Central memory CD8-positive, alpha-beta T cell (primary cell): Measurements from ENCODE around the gene LRMDA.

ENCODE experiments used
- ATAC-seq: fragments of 150-1000 bp; cut with Tn5 transposase; replicated peaks from 2 replicates; pipeline ENCODE4 v1.10.0; 2022; ENCODE audit warnings: mild to moderate bottlenecking, moderate FRiP score, moderate number of reproducible peaks; ENCODE audit not compliant: poor library complexity, severe bottlenecking; ENCODE audit errors: extremely low read depth
- DNase-seq, 2 donors: peaks; one replicate each; pipeline ENCODE4 v3.0.0; 2021; ENCODE audit warnings: low spot score in 2 of 2
- H3K27ac Mint-ChIP-seq: one replicate; pipeline ENCODE4 v1.8.0; 2022; ENCODE audit warnings: low read depth, mild to moderate bottlenecking, moderate library complexity, mixed read lengths
- H3K27me3 Mint-ChIP-seq: one replicate; pipeline ENCODE4 v1.8.0; 2022; ENCODE audit warnings: mixed read lengths
- H3K36me3 Mint-ChIP-seq: one replicate; pipeline ENCODE4 v1.8.0; 2022; ENCODE audit warnings: mild to moderate bottlenecking, moderate library complexity, mixed read lengths; ENCODE audit not compliant: insufficient read depth
- H3K4me1 Mint-ChIP-seq: one replicate; pipeline ENCODE4 v1.8.0; 2022; ENCODE audit warnings: mixed read lengths
- H3K4me3 Mint-ChIP-seq: one replicate; pipeline ENCODE4 v1.8.0; 2022; ENCODE audit warnings: mild to moderate bottlenecking, moderate library complexity, mixed read lengths
- H3K9me3 Mint-ChIP-seq: one replicate; pipeline ENCODE4 v1.8.0; 2022; ENCODE audit warnings: mixed read lengths

The LRMDA gene

DNA sequence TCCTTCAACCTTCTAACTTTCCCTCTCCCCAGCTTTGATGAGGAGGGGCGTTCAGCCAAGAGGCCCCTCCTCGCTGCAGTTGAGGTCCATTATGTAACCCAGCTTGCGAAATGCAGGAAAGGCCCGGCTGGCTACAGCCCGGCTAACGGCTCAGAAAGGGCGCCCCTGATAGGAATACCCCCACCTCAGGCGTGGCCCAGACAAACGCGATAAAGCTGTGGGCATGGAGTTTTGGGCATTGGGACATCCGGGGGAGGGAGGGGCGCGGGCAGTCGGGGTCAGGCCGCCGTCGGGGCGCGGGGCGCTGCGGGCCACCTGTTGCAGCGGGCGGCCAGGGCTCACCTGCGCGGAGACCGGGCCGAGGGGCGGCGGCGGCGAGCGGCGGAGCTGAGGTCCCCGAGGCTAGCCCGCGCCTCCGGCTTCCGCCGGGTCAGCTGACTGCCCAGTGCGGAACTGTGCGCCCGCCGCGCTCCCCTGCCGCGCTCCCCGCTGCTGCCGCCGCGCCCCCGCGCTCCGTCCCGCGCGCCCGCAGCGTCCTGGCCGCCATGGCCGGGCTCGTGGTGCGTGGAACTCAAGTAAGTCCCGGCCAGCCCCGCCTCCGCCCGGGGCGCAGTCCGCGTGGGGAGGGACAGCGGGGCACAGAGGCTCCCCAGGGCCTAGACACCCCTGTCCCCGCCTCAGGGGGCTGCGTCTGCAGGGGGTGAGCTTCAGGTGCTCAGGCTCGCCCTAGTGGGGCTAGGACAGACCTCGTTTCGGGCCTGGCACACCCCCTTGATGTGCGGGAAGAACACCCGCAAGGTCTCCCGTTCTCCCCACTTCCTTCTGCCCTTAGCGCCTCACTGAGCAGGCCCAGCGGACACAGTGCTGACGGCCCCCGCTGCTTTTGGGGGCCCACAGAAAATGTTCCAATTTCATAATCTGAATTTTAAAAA is at the start of gene LRMDA:
Gene LRMDA (plus strand): TSS at position 445 of the 932 bp plus-strand sequence.
- peaks cover 75% of the 10 kb centered on the region for H3K27me3 Mint-ChIP-seq
- ATAC-seq, result peak; percentile 24

DNA sequence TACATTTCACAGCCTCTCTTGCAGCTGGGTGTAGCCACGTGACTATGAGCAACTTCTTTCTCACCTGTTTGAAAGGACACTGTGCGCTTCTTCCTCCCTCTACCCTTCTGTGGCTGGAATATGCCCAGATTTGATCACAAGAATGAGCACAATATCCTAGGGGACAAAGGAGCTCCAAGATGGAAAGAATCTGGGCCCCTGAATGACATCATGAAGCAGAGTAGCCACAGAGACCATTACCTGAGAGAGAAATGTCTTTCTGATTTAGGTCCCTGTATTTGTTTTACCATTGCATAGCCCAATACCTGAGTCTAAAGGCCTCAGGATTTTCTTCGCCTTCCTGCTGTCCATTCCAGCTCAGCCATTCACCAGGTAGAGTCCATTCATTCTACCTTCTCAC is 45.3 kb upstream of the LRMDA start:
- DNase-seq, result no peak
- Mint-ChIP-seq H3K27me3 (peaks cover 67% of the 10 kb centered on the region), H3K4me1 (no peaks in the 10 kb centered on the region), H3K27ac (no peak overlapping the region), H3K4me3 (no peak overlapping the region), H3K36me3 (no peaks in the 10 kb centered on the region), H3K9me3 (no peaks in the 10 kb centered on the region)
- no peak for ATAC-seq

More for the DNA sequence above, at the start of gene LRMDA:
- Mint-ChIP-seq H3K9me3 (no peaks in the 10 kb centered on the region), H3K27ac (no peak within 1 kb of the TSS), H3K36me3 (peaks cover 6% of the 10 kb centered on the region), H3K4me1 (no peaks in the 10 kb centered on the region), H3K4me3 (peak within 1 kb of the TSS; percentile 29)
- no peak for DNase-seq

DNA sequence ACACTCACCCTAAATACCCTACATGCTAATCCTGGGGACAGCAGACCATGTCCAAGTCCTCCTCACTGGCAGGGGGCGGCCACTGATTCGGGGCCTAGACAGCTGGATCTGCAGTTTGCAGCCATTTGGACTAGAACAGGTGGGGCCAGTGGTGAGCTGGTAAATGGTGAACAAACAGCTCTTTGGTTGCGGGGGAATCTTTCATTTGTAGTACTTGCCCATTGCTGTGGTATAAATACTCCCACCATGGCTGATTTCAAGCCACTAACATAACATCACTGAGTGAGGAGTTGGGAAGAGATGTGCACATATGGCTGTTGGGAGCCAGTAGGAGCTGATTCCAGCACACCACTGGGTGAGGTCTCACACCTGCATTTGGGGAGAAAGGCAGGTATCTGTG is 43.3 kb upstream of the LRMDA start:
- no peak for DNase-seq
- Mint-ChIP-seq H3K36me3 (no peaks in the 10 kb centered on the region), H3K4me1 (no peaks in the 10 kb centered on the region)

DNA sequence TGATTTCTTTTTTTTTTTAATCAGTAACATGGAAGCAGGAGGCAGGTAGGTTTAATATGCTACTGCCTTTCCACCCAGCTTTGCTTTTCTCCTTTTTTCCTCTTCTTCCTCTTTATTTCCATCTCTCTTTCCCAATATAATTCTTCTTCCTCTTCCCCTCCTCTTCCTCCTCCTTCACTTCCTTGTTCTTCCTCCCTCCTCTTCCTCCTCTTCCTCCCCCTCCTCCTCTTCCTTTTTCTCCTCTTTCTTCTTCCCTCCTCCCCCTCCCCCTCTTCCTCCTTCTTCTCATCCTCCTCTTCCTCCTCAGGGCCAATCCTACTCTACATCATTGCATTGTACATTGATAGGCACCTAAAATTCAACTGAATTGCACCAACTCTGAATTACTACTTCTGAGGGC is 41.2 kb upstream of the LRMDA start:
- Mint-ChIP-seq H3K4me3 (no peak overlapping the region), H3K27ac (no peak overlapping the region), H3K36me3 (peaks cover 4% of the 10 kb centered on the region), H3K4me1 (peaks cover 8% of the 10 kb centered on the region), H3K27me3 (peaks cover 78% of the 10 kb centered on the region), H3K9me3 (no peaks in the 10 kb centered on the region)
- ATAC-seq (no peak), DNase-seq (no peak)

More for the DNA sequence above, 43.3 kb upstream of the LRMDA start:
- Mint-ChIP-seq H3K27me3 (peaks cover 78% of the 10 kb centered on the region), H3K9me3 (no peaks in the 10 kb centered on the region), H3K27ac (no peak overlapping the region), H3K4me3 (no peak overlapping the region)
- ATAC-seq, result no peak

DNA sequence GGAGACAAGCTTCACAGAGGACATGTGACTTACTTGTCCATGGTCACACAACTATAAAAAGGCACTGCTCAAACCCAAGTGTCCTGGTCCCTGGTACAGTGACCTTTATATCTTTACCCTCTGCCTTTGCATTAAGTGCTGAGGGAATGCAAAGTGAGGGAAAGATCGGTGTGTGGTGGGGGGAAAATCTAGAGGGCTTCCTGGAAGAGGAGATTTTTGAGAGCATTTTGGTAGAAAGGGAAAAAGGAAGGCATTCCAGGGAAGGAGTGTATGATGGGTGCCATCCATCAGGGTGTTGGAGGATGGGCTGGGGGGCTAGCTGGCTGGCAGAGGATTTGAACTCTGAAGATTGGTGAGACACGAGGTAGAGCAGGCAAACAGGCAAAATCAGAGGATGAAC is 39.2 kb upstream of the LRMDA start:
- ATAC-seq, result no peak
- H3K36me3 Mint-ChIP-seq, result peaks cover 4% of the 10 kb centered on the region
- H3K27ac Mint-ChIP-seq, result no peak overlapping the region

DNA sequence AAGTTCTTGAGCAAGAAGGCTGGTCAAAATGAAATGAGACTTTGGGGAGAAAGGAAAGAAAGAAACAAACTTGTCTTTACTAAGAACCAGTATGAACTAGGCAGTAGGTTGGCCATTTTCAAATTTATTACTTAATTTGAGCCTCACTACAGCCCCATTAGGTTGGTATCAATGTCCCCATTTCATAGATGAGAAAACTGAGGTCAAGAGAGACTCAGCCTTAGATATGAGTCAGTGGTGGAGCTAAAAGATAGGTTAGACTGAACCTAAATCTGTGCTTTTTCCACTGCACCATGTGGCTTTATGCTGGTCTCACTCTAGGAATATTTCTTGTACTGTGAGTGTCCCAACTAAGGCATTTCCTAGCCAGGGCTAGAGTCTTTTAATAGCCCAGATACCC is 38.7 kb upstream of the LRMDA start:
- no peaks in the 10 kb centered on the region for H3K9me3 Mint-ChIP-seq
- peaks cover 10% of the 10 kb centered on the region for H3K4me1 Mint-ChIP-seq
- ATAC-seq, result no peak
- peaks cover 4% of the 10 kb centered on the region for H3K36me3 Mint-ChIP-seq
- no peak overlapping the region for H3K4me3 Mint-ChIP-seq
- H3K27ac Mint-ChIP-seq, result no peak overlapping the region
- no peak for DNase-seq
- H3K27me3 Mint-ChIP-seq, result peaks cover 63% of the 10 kb centered on the region

More for the DNA sequence above, 39.2 kb upstream of the LRMDA start:
- no peaks in the 10 kb centered on the region for H3K9me3 Mint-ChIP-seq
- H3K4me1 Mint-ChIP-seq, result peaks cover 10% of the 10 kb centered on the region
- peaks cover 63% of the 10 kb centered on the region for H3K27me3 Mint-ChIP-seq
- no peak for DNase-seq
- no peak overlapping the region for H3K4me3 Mint-ChIP-seq

DNA sequence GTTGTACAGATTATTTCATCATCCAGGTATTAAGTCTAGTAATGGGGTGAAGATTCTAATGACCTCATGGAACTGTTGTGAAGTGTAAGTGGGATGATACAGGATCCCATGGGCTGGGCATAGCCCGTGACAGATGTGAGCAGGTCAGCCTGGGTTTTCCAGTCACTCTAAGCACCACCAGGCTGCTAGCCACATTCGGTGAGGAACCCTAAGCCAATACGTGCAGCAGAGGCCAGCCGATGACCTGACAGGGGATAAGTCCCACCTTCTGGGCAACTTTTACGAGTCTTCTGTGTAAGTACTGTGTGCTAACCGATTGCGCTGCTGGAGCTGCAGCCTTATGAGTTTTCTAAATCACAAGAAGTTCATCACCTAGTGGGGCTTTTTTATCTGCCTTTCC is 37.2 kb upstream of the LRMDA start:
- DNase-seq, result no peak
- H3K27me3 Mint-ChIP-seq, result peaks cover 62% of the 10 kb centered on the region
- ATAC-seq, result no peak
- H3K4me3 Mint-ChIP-seq, result no peak overlapping the region
- peaks cover 10% of the 10 kb centered on the region for H3K4me1 Mint-ChIP-seq
- H3K27ac Mint-ChIP-seq, result no peak overlapping the region
- peaks cover 5% of the 10 kb centered on the region for H3K36me3 Mint-ChIP-seq
- H3K9me3 Mint-ChIP-seq, result no peaks in the 10 kb centered on the region

DNA sequence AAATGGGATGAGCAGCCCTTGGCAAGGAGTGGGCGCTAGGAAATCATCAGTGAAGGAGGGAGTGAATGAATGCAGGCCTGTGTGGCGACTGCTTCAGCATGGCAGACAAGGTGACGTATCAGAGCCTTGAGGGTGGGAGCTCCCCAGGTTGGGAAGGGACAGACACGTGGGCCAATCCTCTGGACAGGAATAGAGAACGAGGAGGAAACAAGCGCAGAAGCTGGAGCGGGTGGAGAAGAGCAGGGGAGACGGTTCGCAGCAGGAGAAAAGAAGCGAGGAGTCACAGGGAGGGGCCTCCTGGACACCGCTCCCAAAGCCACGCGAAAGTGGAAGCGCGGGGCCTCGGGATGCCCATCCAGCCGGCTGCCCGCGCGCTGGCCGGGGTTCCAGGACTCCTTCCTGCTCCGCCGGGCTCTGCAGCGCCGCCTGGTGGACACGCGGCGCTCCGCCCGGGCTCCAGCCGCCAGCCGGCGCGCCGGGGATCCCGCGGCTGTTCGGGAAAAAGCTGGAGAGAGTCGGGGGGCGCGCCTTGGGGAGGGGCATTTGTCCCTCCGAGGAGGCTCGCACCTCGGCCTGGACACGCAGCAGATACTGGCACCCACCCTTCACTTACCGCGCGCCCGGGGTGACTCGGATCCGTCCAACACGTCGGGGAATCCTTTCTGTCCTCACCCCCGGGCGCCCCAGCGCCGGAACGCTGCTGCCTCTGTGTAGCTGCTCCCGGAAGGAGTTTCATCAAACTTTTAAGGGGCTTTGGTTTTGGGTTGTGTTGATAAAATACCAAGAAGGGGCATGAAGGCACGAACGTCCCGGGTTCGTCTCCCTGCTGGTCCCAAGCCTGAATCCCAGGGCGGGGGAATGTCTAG is 36.1 kb upstream of the LRMDA start:
- Mint-ChIP-seq H3K27ac (peak overlapping the region; percentile 11), H3K27me3 (peaks cover 65% of the 10 kb centered on the region), H3K4me1 (peaks cover 13% of the 10 kb centered on the region), H3K4me3 (peak overlapping the region; percentile 1), H3K36me3 (peaks cover 6% of the 10 kb centered on the region), H3K9me3 (no peaks in the 10 kb centered on the region)
- ATAC-seq (no peak), DNase-seq (no peak)

DNA sequence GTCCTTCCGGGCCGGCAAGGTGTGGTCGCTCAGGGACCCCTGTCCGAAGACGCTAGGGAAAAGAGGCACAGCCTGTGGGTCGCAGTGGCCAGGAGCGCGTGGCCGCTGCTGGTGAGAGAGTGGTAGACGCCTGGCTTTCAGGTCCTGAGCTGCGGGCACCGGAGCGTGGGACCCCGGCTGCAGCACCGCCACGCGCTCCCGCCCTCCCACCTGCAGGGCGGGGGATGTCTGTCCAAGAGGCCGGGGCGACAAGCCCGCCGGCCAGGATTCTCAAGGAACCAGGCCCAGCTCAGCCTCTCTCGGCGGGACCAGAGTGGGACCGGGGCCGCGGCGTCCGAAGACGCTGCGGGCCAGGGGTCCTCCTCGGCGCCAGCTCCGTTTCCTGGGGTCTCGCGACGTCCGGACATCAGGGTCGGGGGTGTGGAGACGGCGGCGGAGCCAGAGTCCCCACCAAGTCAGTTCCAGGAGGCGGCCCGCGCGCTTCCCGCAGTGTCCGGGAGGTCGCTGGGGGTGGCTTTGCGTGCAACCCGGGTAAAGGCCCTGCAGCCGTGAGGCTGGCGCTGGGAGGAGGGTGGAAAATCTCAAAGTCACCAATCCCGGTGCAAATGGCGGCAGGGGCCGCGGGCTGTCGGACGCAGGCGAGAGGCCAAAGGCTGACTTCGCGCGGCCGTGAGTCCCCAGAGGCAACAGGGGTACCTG is 35.3 kb upstream of the LRMDA start:
- Mint-ChIP-seq H3K4me3 (no peak overlapping the region), H3K27ac (no peak overlapping the region), H3K9me3 (no peaks in the 10 kb centered on the region), H3K36me3 (peaks cover 8% of the 10 kb centered on the region), H3K27me3 (peaks cover 64% of the 10 kb centered on the region), H3K4me1 (peaks cover 19% of the 10 kb centered on the region)
- DNase-seq (no peak), ATAC-seq (no peak)

DNA sequence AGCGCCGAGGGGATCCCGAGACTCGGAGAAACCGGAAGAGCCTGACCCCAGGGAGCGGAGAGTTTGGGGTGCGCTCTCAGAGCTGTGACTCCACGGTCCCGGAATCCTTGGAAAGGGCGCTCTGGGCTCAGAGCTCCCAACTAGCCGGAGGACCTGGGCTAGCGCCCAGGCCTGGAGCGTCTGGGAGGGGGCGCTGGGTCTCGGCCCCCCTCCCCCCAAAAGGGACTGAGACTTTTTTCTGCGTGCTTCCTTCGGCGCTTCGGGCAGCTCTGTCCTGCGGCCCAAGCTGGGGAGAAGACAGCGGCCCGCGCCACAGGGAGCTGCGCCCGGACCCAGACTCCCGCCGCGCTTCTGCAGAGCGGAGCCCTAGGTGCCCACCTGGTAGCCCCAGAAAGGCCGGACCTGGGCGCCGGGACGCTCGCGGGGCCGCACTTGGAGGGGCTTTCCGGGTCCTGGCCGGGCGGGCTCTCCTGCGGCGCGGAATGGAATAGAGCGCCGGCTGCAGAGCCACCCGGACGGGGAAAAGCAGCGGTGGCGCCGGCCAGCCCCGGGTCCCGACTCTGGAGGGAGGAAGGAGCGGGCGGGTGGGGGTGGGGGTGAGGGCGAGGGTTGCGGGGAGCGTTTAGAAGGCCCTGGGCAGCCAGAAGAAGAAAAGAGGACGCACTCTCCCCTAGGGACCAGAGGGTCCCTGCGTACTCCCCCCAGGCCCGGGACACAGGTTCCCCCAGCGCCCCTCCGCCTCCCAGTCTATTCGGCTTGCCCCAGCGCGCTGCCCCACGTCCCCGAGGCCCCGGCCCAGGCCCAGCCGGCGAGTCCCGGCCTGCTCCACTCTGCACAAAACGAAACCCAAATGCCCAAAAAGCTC is 34.6 kb upstream of the LRMDA start:
- no peak overlapping the region for H3K27ac Mint-ChIP-seq
- peaks cover 8% of the 10 kb centered on the region for H3K36me3 Mint-ChIP-seq
- peaks cover 59% of the 10 kb centered on the region for H3K27me3 Mint-ChIP-seq
- H3K4me3 Mint-ChIP-seq, result no peak overlapping the region
- peaks cover 21% of the 10 kb centered on the region for H3K4me1 Mint-ChIP-seq
- no peaks in the 10 kb centered on the region for H3K9me3 Mint-ChIP-seq
- ATAC-seq (no peak), DNase-seq (no peak)

DNA sequence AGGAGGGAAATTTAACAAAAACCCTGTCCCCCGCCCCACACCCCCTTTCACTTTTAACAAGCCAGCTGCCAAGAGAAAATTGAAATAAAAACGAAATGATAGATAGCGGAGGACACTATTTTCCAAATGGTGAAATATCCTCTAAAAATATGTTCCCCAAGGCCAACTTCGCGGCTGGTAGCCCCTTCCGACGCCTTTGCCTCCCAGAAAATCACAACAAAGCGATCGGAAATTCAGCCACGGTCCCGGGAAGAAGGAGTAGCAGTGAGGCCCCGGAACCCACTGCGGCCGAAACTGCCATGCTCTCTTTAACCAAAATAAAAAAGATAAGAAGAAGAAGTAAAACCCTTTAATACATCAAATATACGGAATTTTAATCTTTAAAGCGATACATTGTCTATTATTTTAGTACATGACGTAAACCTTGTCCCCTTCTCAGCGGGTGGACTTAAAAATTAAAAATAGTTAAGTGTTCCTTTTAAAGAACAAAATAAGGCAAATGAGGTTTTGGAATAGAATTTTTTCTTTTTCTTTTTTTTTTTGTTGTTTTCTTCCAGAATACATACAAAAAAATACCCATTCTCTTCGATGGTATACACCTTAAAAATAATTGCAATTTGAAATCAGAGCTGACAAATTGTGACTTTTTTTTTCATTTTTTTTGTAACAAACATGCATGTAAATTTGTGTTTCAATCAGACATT is 33.8 kb upstream of the LRMDA start:
- H3K4me3 Mint-ChIP-seq, result no peak overlapping the region

More for the DNA sequence above, 33.8 kb upstream of the LRMDA start:
- no peak overlapping the region for H3K27ac Mint-ChIP-seq
- H3K36me3 Mint-ChIP-seq, result peaks cover 8% of the 10 kb centered on the region
- ATAC-seq (no peak), DNase-seq (no peak)
- peaks cover 29% of the 10 kb centered on the region for H3K4me1 Mint-ChIP-seq
- peaks cover 59% of the 10 kb centered on the region for H3K27me3 Mint-ChIP-seq
- no peaks in the 10 kb centered on the region for H3K9me3 Mint-ChIP-seq
